HG02759 (cell line): ENCODE results near the gene FYCO1.

Experiments
- ATAC-seq: cut with Tn5 transposase; IDR thresholded peaks from one replicate; pipeline ENCODE4 v1.9.1; 2021; ENCODE audit warnings: mild to moderate bottlenecking, moderate library complexity; ENCODE audit not compliant: unreplicated experiment

Gene FYCO1

GRCh38 chr3:45946875-45947274, 48.7 kb downstream of the FYCO1 start:
- no peak for ATAC-seq

- ATAC-seq, result no peak
These were observed 49.3 kb downstream of the FYCO1 start for GRCh38 chr3:45946307-45946706.

GRCh38 chr3:45944830-45945620, 50.6 kb downstream of the FYCO1 start:
- ATAC-seq, result no peak

- no peak for ATAC-seq
These were observed 52.3 kb downstream of the FYCO1 start, which contains the start of gene CXCR6 for GRCh38 chr3:45943207-45943846. Gene CXCR6, plus strand, starts transcription at chr3:45943464. Its CDS starts 3,018 bp downstream, at chr3:45946482.

GRCh38 chr3:45942051-45942825, 53.4 kb downstream of the FYCO1 start:
- ATAC-seq, result no peak

GRCh38 chr3:45940781-45941365, 54.8 kb downstream of the FYCO1 start:
- no peak for ATAC-seq

GRCh38 chr3:45940004-45940780, 55.4 kb downstream of the FYCO1 start:
- no peak for ATAC-seq

GRCh38 chr3:45939341-45939771, 56.3 kb downstream of the FYCO1 start:
- no peak for ATAC-seq

GRCh38 chr3:45938864-45939263, 56.8 kb downstream of the FYCO1 start:
- peak; percentile 50 for ATAC-seq

GRCh38 chr3:45938043-45938435, 57.6 kb downstream of the FYCO1 start:
- ATAC-seq, result no peak

GRCh38 chr3:45937206-45938042, 58.2 kb downstream of the FYCO1 start:
- no peak for ATAC-seq

GRCh38 chr3:45936261-45936660, 59.4 kb downstream of the FYCO1 start:
- ATAC-seq, result no peak

GRCh38 chr3:45933591-45933990, 62.0 kb downstream of the FYCO1 start:
- ATAC-seq, result no peak

- ATAC-seq, result no peak
These were observed 63.5 kb downstream of the FYCO1 start for GRCh38 chr3:45932112-45932511.

- no peak for ATAC-seq
These were observed 64.1 kb downstream of the FYCO1 start for GRCh38 chr3:45931496-45931895.

GRCh38 chr3:45929042-45929679, 66.5 kb downstream of the FYCO1 start:
- ATAC-seq, result no peak

- ATAC-seq, result no peak
These were observed 67.7 kb downstream of the FYCO1 start for GRCh38 chr3:45927881-45928280.

GRCh38 chr3:45923755-45924154, 71.9 kb downstream of the FYCO1 start:
- no peak for ATAC-seq

GRCh38 chr3:45922950-45923590, 72.6 kb downstream of the FYCO1 start:
- ATAC-seq, result no peak
